Esophagus squamous epithelium (tissue), 4 donors: ENCODE data around the gene PTPRD.

Source experiments
- CTCF ChIP-seq, 6 experiments: fragments of 450-650 bp in 4 of 6; fragments of 200-600 bp in 2 of 6; sonication (generic) in 2 of 6; IDR thresholded peaks; one replicate each; pipeline ENCODE4 v1.5.1; 2016 to 2019; ENCODE audit warnings: antibody characterized with exemption in 6 of 6, mild to moderate bottlenecking in 4 of 6, moderate library complexity in 4 of 6
- POLR2A ChIP-seq, 4 donors: fragments of 450-650 bp; IDR thresholded peaks; one replicate each; pipeline ENCODE4 v1.6.1; 2017; ENCODE audit warnings: antibody characterized with exemption in 4 of 4, mild to moderate bottlenecking in 4 of 4, moderate library complexity in 3 of 4

- TF ChIP-seq CTCF (IDR thresholded peaks at IDR 0.05) (no peak), POLR2A (IDR thresholded peaks at IDR 0.05) (no peak)
Measured at GRCh38 chr9:8315211-8315610, 2297.6 kb downstream of the PTPRD start.
